Measurements from ENCODE around the gene CFAP92. TPM values are rescaled to one million over a fixed set of nuclear protein-coding genes. Genes with fewer than 3 reads are reported as not detected.
A peak's percentile ranks its signal among the peaks of the same experiment; 100 is the strongest.

CFAP92 gene
- 0.16 TPM in 1 of 2 replicates, not detected in the other for total RNA-seq (2014; rRNA removed; shearing (Covaris generic))
- 0.46 TPM in 1 of 2 replicates, not detected in the other for polyA plus RNA-seq (2015; cell fraction: cytosol; rRNA removed)
- 0.27 TPM in 1 of 2 replicates, not detected in the other for polyA plus RNA-seq (2015; cell fraction: nucleus; rRNA removed)

GRCh38 chr3:128993461-128994172, at the start of gene CFAP92:
Gene CFAP92 (minus strand): TSS chr3:128994076. CDS start chr3:128993304, 772 bp downstream.
- no peak for DNase-seq (ENCODE audit: low read depth, low spot score)
- in situ Hi-C loops (cut with HindIII; ENCODE audit: low pct_unique_long_range_greater_than_20kb, low sequenced_read_pairs) = loop anchor here (10.0 kb wide), 1 partner anchor 131 kb away; the partner anchor contains the start of gene RAB43

DNA sequence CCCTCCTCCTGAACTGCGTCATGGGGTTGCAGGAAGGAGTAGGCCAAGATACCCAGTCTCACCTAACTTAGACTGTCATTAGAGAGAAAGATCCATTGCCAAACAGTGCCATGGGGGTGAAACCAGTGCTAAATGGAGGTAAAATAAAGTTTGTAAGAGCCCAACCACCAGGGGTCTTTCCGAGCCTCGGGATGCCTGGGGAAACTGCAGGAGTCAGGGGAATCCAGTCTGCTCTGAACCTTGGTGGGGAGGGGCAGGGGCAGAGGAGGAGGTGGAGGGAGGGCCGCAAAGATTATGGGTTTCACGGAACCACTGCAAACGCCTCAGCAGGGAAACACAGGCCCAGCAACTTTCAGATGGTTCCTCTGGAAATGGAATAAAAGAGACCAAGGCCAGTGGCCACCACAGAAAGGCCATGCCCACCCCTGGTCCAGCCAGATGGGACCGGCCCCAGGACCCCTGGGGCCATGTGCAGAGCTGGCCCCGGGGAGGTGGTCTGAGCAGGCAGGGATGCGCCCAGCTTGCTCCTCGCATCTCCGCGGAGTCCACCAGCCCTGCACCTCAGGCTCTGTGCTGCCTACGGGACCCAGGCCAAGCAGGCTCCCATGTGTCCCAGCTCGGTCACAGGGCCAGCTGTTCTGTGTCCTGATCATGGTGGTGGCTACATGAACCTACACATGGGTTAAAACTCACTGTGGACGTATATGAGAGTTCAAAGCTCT, 46.9 kb upstream of the CFAP92 start:
- in situ Hi-C loops (cut with HindIII; ENCODE audit: low pct_unique_long_range_greater_than_20kb, low sequenced_read_pairs) = no loop called here
- no peak for DNase-seq (ENCODE audit: low read depth, low spot score)

GRCh38 chr3:129040039-129040336, 46.1 kb upstream of the CFAP92 start:
- DNase-seq (ENCODE audit: low read depth, low spot score) = no peak
- in situ Hi-C loops (cut with HindIII; ENCODE audit: low pct_unique_long_range_greater_than_20kb, low sequenced_read_pairs) = no loop called here

DNA sequence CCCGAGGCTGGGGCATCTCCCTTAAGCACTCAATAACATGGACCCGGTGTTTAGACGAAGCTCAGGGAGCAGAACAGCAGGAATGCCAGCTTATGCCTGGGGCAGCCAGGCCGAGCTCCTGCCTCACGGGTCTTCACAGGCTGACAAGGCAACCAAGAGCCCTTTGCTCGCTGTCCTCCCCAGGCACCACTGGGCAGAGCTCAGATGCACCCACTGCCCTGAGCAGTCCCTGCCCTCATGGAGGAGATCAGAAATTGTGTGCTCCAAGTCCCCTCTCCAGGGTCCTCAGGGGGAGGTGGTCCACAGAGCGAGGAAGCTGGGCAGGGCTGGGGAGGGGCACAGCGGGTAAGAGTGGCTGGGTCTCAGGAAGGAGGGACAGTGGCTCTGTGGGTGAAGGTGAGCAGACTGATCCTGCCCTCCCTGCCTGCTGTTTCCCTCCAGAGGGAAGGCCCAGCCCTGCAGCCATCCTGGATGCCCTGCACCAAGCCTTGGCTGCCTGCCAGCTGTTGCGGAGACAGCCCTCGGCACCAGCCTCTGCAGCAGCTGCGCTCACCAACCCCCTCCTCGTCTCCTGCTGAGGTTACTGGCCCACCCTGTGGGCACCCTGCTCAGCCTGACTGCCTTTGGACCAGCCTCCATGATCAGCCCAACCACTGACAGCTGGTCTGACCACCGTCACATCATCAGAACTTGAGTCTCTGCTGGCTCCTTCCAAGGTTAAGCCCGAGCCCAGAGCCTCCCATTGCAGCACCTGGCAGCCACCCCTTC, 45.6 kb upstream of the CFAP92 start:
- DNase-seq (ENCODE audit: low read depth, low spot score) = no peak
- in situ Hi-C loops (cut with HindIII; ENCODE audit: low pct_unique_long_range_greater_than_20kb, low sequenced_read_pairs) = no loop called here

- in situ Hi-C loops (cut with HindIII; ENCODE audit: low pct_unique_long_range_greater_than_20kb, low sequenced_read_pairs) = no loop called here
- DNase-seq (ENCODE audit: low read depth, low spot score) = no peak
Observed at GRCh38 chr3:129038121-129038855, 44.4 kb upstream of the CFAP92 start.

- in situ Hi-C loops (cut with HindIII; ENCODE audit: low pct_unique_long_range_greater_than_20kb, low sequenced_read_pairs) = no loop called here
Observed at GRCh38 chr3:129037093-129037419, 43.2 kb upstream of the CFAP92 start.

DNA sequence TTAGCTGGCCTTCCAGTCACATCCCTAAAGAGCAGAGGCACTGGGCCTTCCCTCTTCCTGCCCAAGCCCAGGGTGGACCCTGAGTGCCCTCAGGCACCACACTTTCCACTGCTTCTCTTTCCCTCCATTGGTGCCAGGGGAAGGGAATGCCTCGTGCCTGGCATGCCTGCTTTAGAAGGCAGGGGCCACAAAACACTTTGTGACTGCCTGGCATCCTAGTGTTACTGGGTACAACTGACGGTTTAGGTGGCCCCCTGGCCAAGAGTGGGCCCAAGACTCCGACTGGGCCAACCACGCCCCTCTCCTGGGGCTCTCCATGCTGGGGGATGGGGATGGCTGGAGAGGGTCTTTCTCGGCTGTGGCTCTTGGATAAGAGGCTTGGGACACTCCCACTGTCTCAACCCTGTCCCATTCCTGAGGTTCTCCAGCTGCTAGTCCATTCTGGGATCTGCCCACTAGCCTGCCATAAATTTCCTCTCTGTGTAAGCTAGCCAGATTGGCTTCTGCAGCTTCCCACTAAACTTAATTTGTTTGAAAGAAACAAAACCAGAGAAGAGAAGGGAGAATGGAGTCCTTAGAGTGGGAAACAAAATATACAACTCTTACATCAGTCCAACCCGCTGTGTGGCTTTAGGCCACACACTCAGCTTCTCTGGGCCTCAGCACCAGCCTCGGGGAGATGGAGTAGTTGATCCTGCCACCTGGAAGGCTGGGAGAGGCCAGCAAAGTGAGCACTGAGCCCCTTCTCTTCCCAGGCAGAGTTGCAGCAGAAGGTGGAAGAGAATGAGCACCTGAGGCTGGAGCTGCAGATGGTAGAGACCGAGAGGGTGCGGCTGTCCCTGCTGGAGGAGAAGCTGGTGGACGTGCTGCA, 42.6 kb upstream of the CFAP92 start:
- in situ Hi-C loops (cut with HindIII; ENCODE audit: low pct_unique_long_range_greater_than_20kb, low sequenced_read_pairs) = no loop called here

More at GRCh38 chr3:129037093-129037419, 43.2 kb upstream of the CFAP92 start:
- no peak for DNase-seq (ENCODE audit: low read depth, low spot score)

GRCh38 chr3:129035360-129036221, 41.7 kb upstream of the CFAP92 start:
- DNase-seq (ENCODE audit: low read depth, low spot score) = no peak
- in situ Hi-C loops (cut with HindIII; ENCODE audit: low pct_unique_long_range_greater_than_20kb, low sequenced_read_pairs) = no loop called here

More for the DNA sequence above, 42.6 kb upstream of the CFAP92 start:
- no peak for DNase-seq (ENCODE audit: low read depth, low spot score)

- peak; percentile 37 for DNase-seq (ENCODE audit: low read depth, low spot score)
Observed at GRCh38 chr3:129034642-129035041, 40.8 kb upstream of the CFAP92 start.

GRCh38 chr3:129033633-129034321, 39.9 kb upstream of the CFAP92 start:
- no peak for DNase-seq (ENCODE audit: low read depth, low spot score)
- in situ Hi-C loops (cut with HindIII; ENCODE audit: low pct_unique_long_range_greater_than_20kb, low sequenced_read_pairs) = no loop called here

More at GRCh38 chr3:129034642-129035041, 40.8 kb upstream of the CFAP92 start:
- in situ Hi-C loops (cut with HindIII; ENCODE audit: low pct_unique_long_range_greater_than_20kb, low sequenced_read_pairs) = no loop called here

DNA sequence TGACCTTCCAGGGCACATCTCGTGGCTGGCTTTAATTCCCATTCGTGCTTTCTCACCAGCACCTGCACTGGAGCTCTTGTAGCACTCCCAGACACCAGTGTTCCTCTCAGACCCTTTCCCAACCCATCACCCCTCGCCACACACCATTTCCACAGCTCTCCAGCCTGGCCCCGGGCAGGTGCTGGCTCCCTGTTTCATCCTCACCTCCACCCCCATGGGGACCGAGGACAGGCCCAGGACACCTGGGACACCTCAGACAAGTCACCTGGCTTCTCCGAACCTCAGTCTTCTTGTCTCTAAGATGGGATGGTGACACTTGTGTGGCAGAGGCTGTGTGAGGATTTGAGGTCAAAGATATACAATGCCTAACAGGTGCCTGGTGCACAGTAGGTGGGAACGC, 39.3 kb upstream of the CFAP92 start:
- in situ Hi-C loops (cut with HindIII; ENCODE audit: low pct_unique_long_range_greater_than_20kb, low sequenced_read_pairs) = no loop called here

DNA sequence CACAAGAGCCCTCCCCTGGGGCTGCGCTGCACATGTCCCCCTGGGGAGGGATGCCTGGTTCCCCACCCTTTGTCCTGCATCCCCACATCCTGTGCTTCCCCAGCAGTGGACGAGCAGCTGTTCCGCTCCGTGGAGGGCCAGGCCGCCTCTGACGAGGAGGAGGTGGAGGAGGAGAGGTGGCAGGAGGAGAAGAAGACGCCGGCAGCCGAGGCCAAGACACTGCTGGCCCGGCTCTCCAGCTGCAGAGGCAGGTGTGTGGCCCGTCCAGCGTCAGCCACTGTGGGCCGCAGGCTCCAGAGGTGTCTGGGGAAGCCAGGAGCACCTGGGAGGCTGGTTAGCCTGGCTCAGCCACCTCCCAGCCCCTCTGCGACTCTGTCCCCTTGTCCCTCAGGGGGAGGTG, 38.8 kb upstream of the CFAP92 start:
- in situ Hi-C loops (cut with HindIII; ENCODE audit: low pct_unique_long_range_greater_than_20kb, low sequenced_read_pairs) = no loop called here
- no peak for DNase-seq (ENCODE audit: low read depth, low spot score)

More for the DNA sequence above, 39.3 kb upstream of the CFAP92 start:
- DNase-seq (ENCODE audit: low read depth, low spot score) = no peak

GRCh38 chr3:129031476-129032215, 37.8 kb upstream of the CFAP92 start:
- in situ Hi-C loops (cut with HindIII; ENCODE audit: low pct_unique_long_range_greater_than_20kb, low sequenced_read_pairs) = no loop called here

GRCh38 chr3:129030611-129031010, 36.7 kb upstream of the CFAP92 start:
- no peak for DNase-seq (ENCODE audit: low read depth, low spot score)
- in situ Hi-C loops (cut with HindIII; ENCODE audit: low pct_unique_long_range_greater_than_20kb, low sequenced_read_pairs) = no loop called here

More at GRCh38 chr3:129031476-129032215, 37.8 kb upstream of the CFAP92 start:
- DNase-seq (ENCODE audit: low read depth, low spot score) = no peak

DNA sequence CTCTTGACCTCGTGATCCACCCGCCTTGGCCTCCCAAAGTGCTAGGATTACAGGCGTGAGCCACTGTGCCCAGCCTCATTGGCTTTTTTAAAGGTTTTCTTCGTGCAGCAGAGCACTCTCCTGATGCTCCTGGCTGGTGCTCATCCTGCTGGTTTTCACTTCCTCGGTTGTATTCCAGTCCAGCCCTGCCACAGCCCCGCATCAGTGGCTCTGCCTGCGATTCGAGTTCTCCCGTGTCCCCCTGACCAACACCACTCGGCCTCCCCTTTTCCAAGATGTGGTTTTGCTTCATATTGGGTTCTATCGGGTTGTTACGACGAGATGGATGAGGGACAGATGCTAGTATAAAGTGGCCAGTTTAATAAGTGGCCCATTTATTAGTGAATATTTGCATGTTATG, 35.0 kb upstream of the CFAP92 start:
- in situ Hi-C loops (cut with HindIII; ENCODE audit: low pct_unique_long_range_greater_than_20kb, low sequenced_read_pairs) = no loop called here

More for the DNA sequence above, 35.0 kb upstream of the CFAP92 start:
- DNase-seq (ENCODE audit: low read depth, low spot score) = no peak
